Keratinocyte (primary cell): ENCODE measurements around the gene NUDT12.

ENCODE experiments used
- CTCF ChIP-seq, 3 experiments: IDR thresholded peaks in 1 of 3; conservative IDR thresholded peaks in 1 of 3; optimal IDR thresholded peaks in 1 of 3; 2 replicates in 2 of 3; 3 replicates in 1 of 3; pipeline versions ENCODE3 to v1.5.1; 2011; ENCODE audit warnings: low read length in 3 of 3, mild to moderate bottlenecking in 3 of 3, moderate library complexity in 2 of 3, control low read depth in 1 of 3, inconsistent platforms in 1 of 3; ENCODE audit not compliant: insufficient read depth in 2 of 3; ENCODE audit errors: extremely low read depth in 1 of 3
- EZH2 ChIP-seq: IDR thresholded peaks from one replicate; pipeline ENCODE4 v1.6.1; 2012; ENCODE audit warnings: inconsistent platforms, mild to moderate bottlenecking, low read length, moderate library complexity

- TF ChIP-seq CTCF (optimal IDR thresholded peaks at IDR 0.05 in 1 of 3, IDR thresholded peaks at IDR 0.05 in 1 of 3, conservative IDR thresholded peaks at IDR 0.05 in 1 of 3; ENCODE audit: extremely low read depth in 1 of 3, insufficient read depth in 2 of 3, low read length in 3 of 3) (peak; percentile 25 to 55 (median 51)), EZH2 (no peak)
These were observed 19.8 kb upstream of the NUDT12 start for GRCh38 chr5:103582364-103582763.
